OCI-LY7 (cell line): Measurements from ENCODE around the gene TMEM247. TPM values are rescaled to one million over a fixed set of nuclear protein-coding genes. Genes with fewer than 3 reads are reported as not detected.

Experiments used
- BruUV-seq: library from RNA; stranded (reverse); fragments of 400-500 nt; replicated peaks from 2 replicates; lab custom pipeline; 2021; lab: Mats Ljungman, UMichigan
- CTCF ChIA-PET: fragments of 300-600 bp; sonication (Branson Sonifier 250); formaldehyde crosslinking; loops from one replicate; lab custom pipeline; 2022; ENCODE audit warnings: antibody characterized with exemption; ENCODE audit not compliant: unreplicated experiment; lab: Charles Lee
- POLR2A ChIA-PET: fragments of 300-600 bp; sonication (Branson Sonifier 250); formaldehyde crosslinking; loops from one replicate; lab custom pipeline; 2022; ENCODE audit warnings: antibody characterized with exemption; lab: Charles Lee
- DNase-seq: peaks from one replicate; pipeline ENCODE4 v3.0.0-alpha.2; 2015; ENCODE audit warnings: low spot score
- H2AFZ ChIP-seq: fragments of 200-600 bp; sonication (generic), shearing (Covaris generic); 2 replicates; pipeline ENCODE4 v1.6.1; 2014; ENCODE audit warnings: mild to moderate bottlenecking, antibody characterized with exemption, low read length, moderate library complexity
- H3K27ac ChIP-seq: fragments of 200-600 bp; sonication (generic); 2 replicates; pipeline ENCODE4 v1.5.1; 2014; ENCODE audit warnings: mixed run types, low read depth, mild to moderate bottlenecking, moderate library complexity, low read length, inconsistent platforms; ENCODE audit not compliant: poor library complexity, severe bottlenecking
- H3K36me3 ChIP-seq: fragments of 200-600 bp; sonication (generic); 2 replicates; pipeline ENCODE4 v1.6.1; 2014; ENCODE audit warnings: mild to moderate bottlenecking, antibody characterized with exemption, low read length, moderate library complexity, mixed read lengths; ENCODE audit not compliant: insufficient read depth
- H3K4me1 ChIP-seq: fragments of 200-600 bp; sonication (generic); 2 replicates; pipeline ENCODE4 v1.5.1; 2014; ENCODE audit warnings: mild to moderate bottlenecking, low read length; ENCODE audit not compliant: insufficient read depth, poor library complexity, severe bottlenecking
- H3K4me2 ChIP-seq: fragments of 200-600 bp; sonication (generic); 2 replicates; pipeline ENCODE4 v1.6.1; 2014; ENCODE audit warnings: mild to moderate bottlenecking, low read length
- H3K4me3 ChIP-seq: fragments of 200-600 bp; sonication (generic); 2 replicates; pipeline ENCODE4 v1.5.1; 2014; ENCODE audit warnings: mild to moderate bottlenecking, low read depth, low read length; ENCODE audit not compliant: poor library complexity, severe bottlenecking
- H3K79me2 ChIP-seq: fragments of 200-600 bp; sonication (generic); 2 replicates; pipeline ENCODE4 v1.6.1; 2016; ENCODE audit warnings: low read depth, mild to moderate bottlenecking, low read length, moderate library complexity, mixed read lengths; ENCODE audit not compliant: insufficient read depth
- H3K9me2 ChIP-seq: fragments of 200-600 bp; sonication (generic); 2 replicates; pipeline ENCODE4 v1.6.1; 2016; ENCODE audit warnings: mild to moderate bottlenecking, low read length, mixed read lengths; ENCODE audit not compliant: insufficient read depth
- H3K9me3 ChIP-seq: fragments of 200-600 bp; sonication (generic); 2 replicates; pipeline ENCODE4 v1.6.1; 2014; ENCODE audit warnings: mild to moderate bottlenecking, mixed run types, low read length, mixed read lengths
- H4K20me1 ChIP-seq: fragments of 200-600 bp; sonication (generic); 2 replicates; pipeline ENCODE4 v1.6.1; 2014; ENCODE audit warnings: mild to moderate bottlenecking, antibody characterized with exemption, low read length, moderate library complexity, mixed read lengths; ENCODE audit not compliant: insufficient read depth
- CTCF ChIP-seq: fragments of 200-600 bp; sonication (generic); conservative IDR thresholded peaks from 2 replicates; pipeline ENCODE4 v1.5.1; 2014; ENCODE audit warnings: mild to moderate bottlenecking, antibody characterized with exemption, low read length, moderate library complexity, mixed read lengths
- EZH2phosphoT487 ChIP-seq: fragments of 200-600 bp; sonication (generic); IDR thresholded peaks from 2 replicates; pipeline ENCODE4 v1.6.1; 2018; ENCODE audit warnings: low read depth, borderline replicate concordance, mild to moderate bottlenecking, mixed run types, antibody characterized with exemption, low read length, moderate library complexity, mixed read lengths
- intact Hi-C: fragments of 100-400 bp; cut with micrococcal nuclease; formaldehyde crosslinking; loops from one replicate; pipeline ENCODE4 v1.10.0; 2022; ENCODE audit not compliant: unreplicated experiment
- total RNA-seq, 2 experiments: library from RNA; depleted of rRNA in 1 of 2; stranded (reverse); fragments of >200 nt in 1 of 2; shearing (Covaris generic) in 1 of 2; gene quantifications; 2 replicates each; pipeline ENCODE4 v1.2.3, GENCODE V29; 2014 to 2022

Gene TMEM247
- total RNA-seq, 2 experiments from 2014 or later: not detected

GRCh38 chr2:46494596-46494995 lies 15.2 kb downstream of the TMEM247 start:
- no peak for TF ChIP-seq CTCF
- TF ChIP-seq EZH2phosphoT487: no peak
- H3K4me2 ChIP-seq: no peak overlapping the region
- no peaks in the 10 kb centered on the region for H3K9me3 ChIP-seq
- no peak overlapping the region for H3K27ac ChIP-seq
- H2AFZ ChIP-seq: no peak overlapping the region
- intact Hi-C loops: no loop called here
- ChIA-PET CTCF (no interaction called here), POLR2A (interaction anchor here (0.6 to 1.5 kb wide), 2 partner anchors 28 to 131 kb away, joined by 3 to 5 read pairs; no protein-coding TSS in a partner anchor)
- peaks cover 23% of the 10 kb centered on the region for H3K4me1 ChIP-seq
- no peak for DNase-seq
- no peaks in the 10 kb centered on the region for H4K20me1 ChIP-seq
- BruUV-seq: no TSS peak
- H3K79me2 ChIP-seq: no peaks in the 10 kb centered on the region
- H3K9me2 ChIP-seq: no peaks in the 10 kb centered on the region
- no peak overlapping the region for H3K4me3 ChIP-seq
- no peaks in the 10 kb centered on the region for H3K36me3 ChIP-seq

GRCh38 chr2:46495231-46496030 lies 16.1 kb downstream of the TMEM247 start:
- no peak for DNase-seq
- H3K9me3 ChIP-seq: no peaks in the 10 kb centered on the region
- TF ChIP-seq CTCF (no peak), EZH2phosphoT487 (no peak)
- no peaks in the 10 kb centered on the region for H3K36me3 ChIP-seq
- ChIA-PET CTCF (no interaction called here), POLR2A (interaction anchor here (0.6 to 1.5 kb wide), 2 partner anchors 29 to 130 kb away, joined by 3 to 5 read pairs; no protein-coding TSS in a partner anchor)
- H3K27ac ChIP-seq: no peak overlapping the region
- peaks cover 16% of the 10 kb centered on the region for H3K4me1 ChIP-seq
- no peak overlapping the region for H3K4me2 ChIP-seq
- no TSS peak for BruUV-seq
- no peaks in the 10 kb centered on the region for H4K20me1 ChIP-seq
- no peaks in the 10 kb centered on the region for H3K9me2 ChIP-seq
- H3K4me3 ChIP-seq: no peak overlapping the region
- intact Hi-C loops: no loop called here
- H2AFZ ChIP-seq: no peak overlapping the region
- no peaks in the 10 kb centered on the region for H3K79me2 ChIP-seq

GRCh38 chr2:46497766-46498165 lies 18.4 kb downstream of the TMEM247 start:
- Histone ChIP-seq H4K20me1 (no peaks in the 10 kb centered on the region), H3K9me3 (no peaks in the 10 kb centered on the region), H3K36me3 (no peaks in the 10 kb centered on the region), H3K9me2 (no peaks in the 10 kb centered on the region), H2AFZ (no peak overlapping the region), H3K4me2 (no peak overlapping the region), H3K4me3 (no peak overlapping the region), H3K79me2 (no peaks in the 10 kb centered on the region), H3K4me1 (peaks cover 12% of the 10 kb centered on the region), H3K27ac (no peak overlapping the region)
- intact Hi-C loops: no loop called here
- DNase-seq: no peak
- ChIA-PET POLR2A (no interaction called here), CTCF (interaction anchor here (0.9 kb wide), 1 partner anchor 72 kb away, joined by 3 read pairs; no protein-coding TSS in a partner anchor)
- no TSS peak for BruUV-seq
- TF ChIP-seq CTCF (no peak), EZH2phosphoT487 (no peak)
